ENCODE results near the gene MYL10. TPM values are rescaled to one million over a fixed set of nuclear protein-coding genes. Genes with fewer than 3 reads are reported as not detected.

MYL10 gene
- total RNA-seq, 1 donor, result not detected

DNA sequence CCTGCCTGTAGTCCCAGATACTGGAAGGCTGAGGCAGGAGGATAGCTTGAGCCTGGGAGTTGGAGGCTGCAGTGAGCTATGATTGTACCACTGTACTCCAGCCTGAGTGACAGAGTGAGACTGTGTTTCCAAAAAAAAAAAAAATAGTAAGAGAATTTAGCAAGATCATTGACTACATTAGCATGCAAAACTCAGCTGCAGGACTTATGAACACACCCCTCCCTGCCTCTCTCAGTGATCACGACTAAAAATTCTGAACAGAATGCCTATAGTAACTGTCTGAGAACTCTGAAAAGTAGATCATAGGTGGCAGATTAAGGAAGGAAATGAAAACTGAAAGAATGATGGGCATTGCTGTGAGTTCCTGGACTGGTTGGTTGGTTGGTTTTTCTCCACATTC, 50.5 kb downstream of the MYL10 start:
- no peak for TF ChIP-seq CTCF (IDR thresholded peaks at IDR 0.05; ENCODE audit: insufficient read depth, low read depth, low read length)
- H3K4me3 ChIP-seq (ENCODE audit: low read depth, low read length), result no peak overlapping the region
- no peak for DNase-seq (ENCODE audit: low read depth)

DNA sequence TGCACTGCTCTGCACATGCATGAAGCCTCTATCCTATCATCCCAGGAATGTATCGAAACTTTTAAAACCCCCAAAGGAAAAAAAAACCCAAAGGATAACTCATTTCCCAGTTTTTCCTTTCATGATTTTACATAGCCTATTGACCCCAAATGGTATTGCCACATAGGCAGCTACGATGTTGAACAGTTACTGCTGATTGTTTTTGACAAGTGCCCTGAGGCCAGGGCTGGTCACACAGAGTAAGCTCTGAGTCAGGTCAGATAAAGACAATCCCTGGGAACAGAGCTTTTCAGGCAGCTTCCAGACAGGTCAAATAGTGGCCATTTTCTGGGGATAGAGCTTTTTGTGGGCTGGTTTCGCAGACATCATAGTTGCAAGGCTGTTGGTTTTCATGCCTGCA, 52.1 kb downstream of the MYL10 start:
- no peak overlapping the region for H3K4me3 ChIP-seq (ENCODE audit: low read depth, low read length)
- DNase-seq (ENCODE audit: low read depth), result no peak
- no peak for TF ChIP-seq CTCF (IDR thresholded peaks at IDR 0.05; ENCODE audit: insufficient read depth, low read depth, low read length)

DNA sequence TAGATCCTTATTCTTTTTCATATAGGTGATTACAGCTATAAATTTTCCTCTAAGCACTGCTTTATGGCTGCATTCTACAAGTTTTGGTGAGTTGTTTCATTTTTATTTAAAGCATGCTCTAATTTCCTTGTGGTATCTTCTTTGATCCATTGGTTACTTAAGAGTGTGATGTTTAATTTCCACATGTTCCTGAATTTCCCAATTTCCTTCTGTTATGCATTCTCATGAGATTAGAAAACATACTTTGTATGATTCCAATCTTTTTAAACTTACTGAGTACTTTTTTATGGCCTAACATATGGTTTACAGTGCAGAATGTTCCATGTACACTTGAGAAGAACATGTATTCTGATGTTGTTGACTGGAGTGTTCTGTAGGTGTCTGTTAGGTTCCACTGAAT, 53.4 kb downstream of the MYL10 start:
- peak; percentile 86 for DNase-seq (ENCODE audit: low read depth)
- H3K4me3 ChIP-seq (ENCODE audit: low read depth, low read length), result no peak overlapping the region
- TF ChIP-seq CTCF (IDR thresholded peaks at IDR 0.05; ENCODE audit: insufficient read depth, low read depth, low read length), result no peak

DNA sequence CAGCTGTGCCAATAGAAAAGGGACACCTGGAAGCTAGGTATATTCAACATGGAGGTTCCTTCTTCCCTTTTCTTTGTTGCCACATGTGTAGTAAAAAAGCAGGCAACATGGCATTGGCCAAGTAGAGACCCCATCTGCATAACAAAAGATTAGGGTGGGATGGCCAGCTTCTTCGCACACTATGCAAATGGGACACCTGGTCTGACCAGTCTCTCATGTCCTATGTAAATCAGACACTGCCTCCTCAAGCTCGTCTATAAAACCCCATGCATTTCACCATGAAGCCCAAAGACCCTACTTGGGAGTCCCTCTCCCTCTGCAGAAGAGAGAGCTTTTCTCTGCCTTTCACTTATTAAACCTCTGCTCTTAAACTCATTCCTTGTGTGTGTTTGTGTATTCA, 53.9 kb downstream of the MYL10 start:
- TF ChIP-seq CTCF (IDR thresholded peaks at IDR 0.05; ENCODE audit: insufficient read depth, low read depth, low read length), result no peak
- no peak overlapping the region for H3K4me3 ChIP-seq (ENCODE audit: low read depth, low read length)
- DNase-seq (ENCODE audit: low read depth), result no peak

DNA sequence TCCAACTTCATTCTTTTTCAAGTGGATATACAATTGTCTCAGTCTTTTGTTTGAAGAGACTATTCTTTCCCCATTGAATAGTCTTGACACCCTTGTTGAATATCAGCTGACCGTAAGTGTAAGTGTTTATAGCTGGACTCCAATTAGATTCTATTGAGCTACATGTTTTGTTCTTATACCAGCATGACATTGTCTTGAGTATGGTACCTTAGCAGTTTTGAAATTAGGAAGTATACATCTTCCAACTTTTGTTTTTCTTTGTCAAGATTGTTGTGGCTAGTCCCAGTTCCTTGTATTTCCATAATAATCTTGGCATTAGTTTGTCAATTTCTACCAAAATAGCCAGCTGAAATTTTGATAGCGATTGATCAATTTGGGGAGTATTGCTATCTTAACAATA, 56.9 kb downstream of the MYL10 start:
- no peak overlapping the region for H3K4me3 ChIP-seq (ENCODE audit: low read depth, low read length)
- no peak for TF ChIP-seq CTCF (IDR thresholded peaks at IDR 0.05; ENCODE audit: insufficient read depth, low read depth, low read length)
- DNase-seq (ENCODE audit: low read depth), result no peak

- TF ChIP-seq CTCF (IDR thresholded peaks at IDR 0.05; ENCODE audit: insufficient read depth, low read depth, low read length), result no peak
- no peak overlapping the region for H3K4me3 ChIP-seq (ENCODE audit: low read depth, low read length)
- DNase-seq (ENCODE audit: low read depth), result no peak
These were observed 61.9 kb downstream of the MYL10 start for GRCh38 chr7:101567230-101567629.

- TF ChIP-seq CTCF (IDR thresholded peaks at IDR 0.05; ENCODE audit: insufficient read depth, low read depth, low read length), result no peak
- no peak for DNase-seq (ENCODE audit: low read depth)
- H3K4me3 ChIP-seq (ENCODE audit: low read depth, low read length), result no peak overlapping the region
These were observed 63.4 kb downstream of the MYL10 start for GRCh38 chr7:101565601-101566209.
